Activated CD8-positive, alpha-beta memory T cell treated with anti-CD3 and anti-CD28 coated beads, Interleukin-2, amount 50 U/mL, for 24 hours (primary cell): Measurements from ENCODE around the gene PHOSPHO2.
"Not testable (repeated sequence)": the region's sequence is repeated elsewhere in the genome, so short reads cannot be mapped to it uniquely, and the experiment has no call there.

Source experiments
- DNase-seq: peaks from one replicate; pipeline ENCODE4 v3.0.0-alpha.2; 2020; ENCODE audit errors: extremely low read depth

The PHOSPHO2 gene

GRCh38 chr2:169684135-169684565, 10.1 kb upstream of the PHOSPHO2 start:
- DNase-seq = no peak

- not testable (repeated sequence) for DNase-seq
These were observed 9.6 kb upstream of the PHOSPHO2 start for GRCh38 chr2:169684712-169685111.

- DNase-seq = not testable (repeated sequence)
These were observed 7.4 kb upstream of the PHOSPHO2 start for GRCh38 chr2:169686825-169687224.

- DNase-seq = not testable (repeated sequence)
These were observed 6.3 kb upstream of the PHOSPHO2 start for GRCh38 chr2:169687943-169688342.

- DNase-seq = no peak
These were observed 3.3 kb upstream of the PHOSPHO2 start for GRCh38 chr2:169690958-169691357.

- DNase-seq = no peak
These were observed 1.6 kb upstream of the PHOSPHO2 start for GRCh38 chr2:169692718-169693117.

GRCh38 chr2:169693360-169693759, 909 bp upstream of the PHOSPHO2 start:
- DNase-seq = no peak

GRCh38 chr2:169694894-169695260, 608 bp downstream of the PHOSPHO2 start:
- DNase-seq = no peak

- no peak for DNase-seq
These were observed 2.1 kb downstream of the PHOSPHO2 start for GRCh38 chr2:169696381-169696780.

GRCh38 chr2:169699173-169699572, 4.9 kb downstream of the PHOSPHO2 start:
- not testable (repeated sequence) for DNase-seq

GRCh38 chr2:169702996-169703395, 8.7 kb downstream of the PHOSPHO2 start:
- no peak for DNase-seq

GRCh38 chr2:169704160-169704708, 10.0 kb downstream of the PHOSPHO2 start:
- DNase-seq = no peak

- no peak for DNase-seq
These were observed 11.7 kb downstream of the PHOSPHO2 start for GRCh38 chr2:169705927-169706326.

GRCh38 chr2:169707626-169708025, 13.4 kb downstream of the PHOSPHO2 start:
- DNase-seq = no peak

GRCh38 chr2:169709331-169709730, 15.1 kb downstream of the PHOSPHO2 start:
- no peak for DNase-seq

- DNase-seq = no peak
These were observed 15.7 kb downstream of the PHOSPHO2 start for GRCh38 chr2:169709981-169710380.

GRCh38 chr2:169711751-169712509, 17.7 kb downstream of the PHOSPHO2 start:
- DNase-seq = no peak

- no peak for DNase-seq
These were observed 18.5 kb downstream of the PHOSPHO2 start for GRCh38 chr2:169712791-169713227.

GRCh38 chr2:169713331-169713730, 19.1 kb downstream of the PHOSPHO2 start:
- DNase-seq = no peak

GRCh38 chr2:169714699-169715098, 20.4 kb downstream of the PHOSPHO2 start:
- DNase-seq = no peak

- DNase-seq = no peak
These were observed 21.3 kb downstream of the PHOSPHO2 start for GRCh38 chr2:169715379-169716237.

GRCh38 chr2:169716238-169716886, 22.1 kb downstream of the PHOSPHO2 start:
- no peak for DNase-seq
